AG09319 (cell line): Measurements from ENCODE around the gene RBPMS2.

Experiments
- DNase-seq: peaks from one replicate; pipeline ENCODE4 v3.0.0-alpha.2; 2010; ENCODE audit warnings: low read depth; ENCODE audit errors: extremely low read depth
- CTCF ChIP-seq: IDR thresholded peaks from 2 replicates; pipeline ENCODE4 v1.5.1; 2011; ENCODE audit warnings: low read depth, mild to moderate bottlenecking, inconsistent platforms, low read length, moderate library complexity

Gene RBPMS2

GRCh38 chr15:64706011-64706911 is 69.1 kb downstream of the RBPMS2 start:
- TF ChIP-seq CTCF: no peak
- no peak for DNase-seq

GRCh38 chr15:64705006-64705405 is 70.4 kb downstream of the RBPMS2 start:
- no peak for TF ChIP-seq CTCF
- no peak for DNase-seq

GRCh38 chr15:64703632-64703959 is 71.8 kb downstream of the RBPMS2 start:
- no peak for TF ChIP-seq CTCF
- DNase-seq: no peak

GRCh38 chr15:64702816-64703631 is 72.4 kb downstream of the RBPMS2 start:
- peak; percentile 70 for DNase-seq
- TF ChIP-seq CTCF: no peak

- DNase-seq: no peak
- TF ChIP-seq CTCF: no peak
Measured at GRCh38 chr15:64701482-64702184, 73.8 kb downstream of the RBPMS2 start.

GRCh38 chr15:64701051-64701450 is 74.3 kb downstream of the RBPMS2 start:
- no peak for DNase-seq
- no peak for TF ChIP-seq CTCF
